ENCODE data around the gene MED26.

The MED26 gene

DNA sequence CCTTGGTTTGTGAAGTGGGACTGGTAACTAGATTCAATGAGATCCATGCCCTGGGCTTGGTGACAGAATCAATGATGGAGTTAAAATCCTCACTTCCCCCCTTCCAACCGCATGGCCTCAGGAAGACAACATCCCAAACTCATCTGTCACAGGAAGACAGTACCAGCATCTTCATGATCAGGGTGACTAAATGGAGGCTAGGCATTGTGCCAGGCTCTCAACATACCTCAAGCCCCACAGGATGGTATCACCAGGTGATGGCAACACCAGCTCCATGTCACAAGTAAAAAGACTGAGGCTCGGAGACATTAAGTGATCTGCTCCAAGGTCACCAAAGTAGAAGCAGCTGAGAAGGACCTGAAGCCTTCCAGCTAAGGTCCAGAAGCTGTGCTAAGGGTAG is 14.2 kb downstream of the MED26 start:
- no peak for TF ChIP-seq ZNF274 (IDR thresholded peaks at IDR 0.05; ENCODE audit: low read depth, low read length)
- no peak overlapping the region for H3K4me3 ChIP-seq (ENCODE audit: low read length)

DNA sequence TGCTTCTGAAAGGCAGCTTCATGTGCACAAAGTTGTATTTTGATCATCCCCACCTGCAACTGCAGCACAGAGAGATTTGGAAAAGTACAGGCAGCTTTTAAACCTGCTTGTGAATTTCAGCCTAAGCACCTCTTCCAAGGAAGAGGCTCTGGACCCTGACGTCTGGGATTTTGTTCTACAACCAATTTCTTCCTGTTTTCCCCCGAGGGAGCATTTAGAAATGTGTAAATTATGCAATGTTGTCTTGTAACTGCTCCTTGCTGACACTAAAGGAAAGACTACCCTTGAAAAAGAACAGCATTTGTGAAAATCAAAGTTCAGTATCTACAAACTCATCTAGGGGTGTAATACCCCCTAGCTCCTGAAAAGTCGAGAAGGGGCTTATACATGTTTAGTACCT is 15.4 kb downstream of the MED26 start:
- H3K4me3 ChIP-seq (ENCODE audit: low read length): no peak overlapping the region
- TF ChIP-seq ZNF274 (IDR thresholded peaks at IDR 0.05; ENCODE audit: low read depth, low read length): no peak

DNA sequence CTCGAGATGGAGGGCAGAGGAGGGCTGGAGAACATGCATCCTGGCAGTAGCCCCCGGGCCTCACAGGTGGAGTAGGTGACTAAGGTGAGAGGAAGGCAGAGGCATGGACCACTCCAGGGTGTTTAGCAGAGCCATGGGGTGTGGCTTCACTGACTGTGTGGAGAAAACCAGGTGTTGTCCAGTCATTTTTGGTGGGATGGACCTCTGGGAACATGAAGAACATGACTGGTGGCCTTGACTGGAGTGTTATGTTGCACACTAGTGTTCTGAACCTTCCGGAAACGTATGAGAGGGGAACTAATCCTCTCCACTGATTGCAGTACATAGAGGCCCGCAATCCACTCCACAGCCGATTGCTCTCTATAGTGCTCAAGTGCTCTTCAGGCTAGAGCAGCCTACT is 16.9 kb downstream of the MED26 start:
- TF ChIP-seq ZNF274 (IDR thresholded peaks at IDR 0.05; ENCODE audit: low read depth, low read length): no peak
- no peak overlapping the region for H3K4me3 ChIP-seq (ENCODE audit: low read length)

GRCh38 chr19:16609511-16610200 is 18.3 kb downstream of the MED26 start:
- TF ChIP-seq ZNF274 (IDR thresholded peaks at IDR 0.05; ENCODE audit: low read depth, low read length): no peak
- H3K4me3 ChIP-seq (ENCODE audit: low read length): no peak overlapping the region

GRCh38 chr19:16608290-16608739 is 19.7 kb downstream of the MED26 start:
- no peak for TF ChIP-seq ZNF274 (IDR thresholded peaks at IDR 0.05; ENCODE audit: low read depth, low read length)
- no peak overlapping the region for H3K4me3 ChIP-seq (ENCODE audit: low read length)

DNA sequence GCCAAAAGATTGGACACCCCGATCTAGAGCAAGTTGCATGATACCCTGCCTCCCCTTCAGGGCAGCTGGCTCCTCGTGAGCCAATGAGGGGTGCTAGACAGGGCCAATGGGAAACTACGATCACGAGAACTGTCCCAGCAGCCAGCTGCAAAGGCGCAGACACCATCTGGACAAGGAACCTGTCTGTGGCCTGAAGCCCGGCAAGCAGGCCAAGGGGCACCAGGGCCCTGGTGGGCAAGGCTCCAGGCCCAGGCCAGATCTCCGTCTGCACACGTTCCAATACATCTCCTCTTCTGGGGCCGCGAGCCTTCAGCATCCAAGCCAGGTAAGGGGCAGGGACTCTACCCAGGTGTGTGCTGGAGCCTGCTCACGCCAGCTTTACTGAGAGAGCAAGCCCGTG is 20.2 kb downstream of the MED26 start:
- TF ChIP-seq ZNF274 (IDR thresholded peaks at IDR 0.05; ENCODE audit: low read depth, low read length): no peak
- no peak overlapping the region for H3K4me3 ChIP-seq (ENCODE audit: low read length)

DNA sequence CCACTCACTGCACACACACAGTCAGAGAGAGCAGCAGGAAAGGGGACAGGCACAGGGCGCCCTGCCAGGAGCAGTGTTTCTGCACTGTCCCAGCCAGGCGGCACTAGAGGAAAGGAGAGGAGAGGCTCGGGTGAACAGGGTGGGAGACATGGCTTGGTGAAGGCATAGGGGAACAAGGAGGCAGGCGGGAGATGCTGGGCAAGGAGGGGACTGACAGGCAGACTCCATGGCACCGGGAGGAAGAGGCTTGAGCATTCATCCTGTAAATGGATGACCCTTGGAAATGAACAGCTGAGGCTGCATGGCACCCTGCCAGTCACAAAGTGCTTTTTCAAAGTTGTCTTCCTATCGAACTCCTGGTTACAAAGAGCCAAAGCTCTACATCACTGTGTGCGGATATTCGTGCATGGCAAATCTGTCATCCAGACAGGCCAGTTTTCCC is 22.4 kb downstream of the MED26 start:
- TF ChIP-seq ZNF274 (IDR thresholded peaks at IDR 0.05; ENCODE audit: low read depth, low read length): no peak
- no peak overlapping the region for H3K4me3 ChIP-seq (ENCODE audit: low read length)

- no peak for TF ChIP-seq ZNF274 (IDR thresholded peaks at IDR 0.05; ENCODE audit: low read depth, low read length)
- H3K4me3 ChIP-seq (ENCODE audit: low read length): no peak overlapping the region
These were observed 22.9 kb downstream of the MED26 start for GRCh38 chr19:16605115-16605514.

DNA sequence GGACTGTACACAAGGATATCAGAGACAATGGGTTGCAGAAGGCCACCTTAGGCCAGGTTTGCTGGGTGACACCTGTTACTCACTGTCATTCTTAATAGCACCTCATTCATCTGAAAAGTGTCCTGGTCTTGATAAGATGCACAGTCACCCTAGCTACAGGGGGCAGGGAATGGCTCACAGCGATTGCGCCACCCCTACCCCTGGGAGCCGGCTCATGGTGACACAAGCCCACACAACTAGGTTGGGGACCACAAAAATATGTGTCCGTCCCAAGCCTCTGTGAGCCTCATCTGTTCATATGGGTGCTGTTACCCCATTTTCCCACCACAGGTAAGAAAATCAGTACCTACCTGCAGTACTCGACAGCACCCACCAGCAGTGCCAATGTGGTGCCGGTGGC is 23.4 kb downstream of the MED26 start:
- H3K4me3 ChIP-seq (ENCODE audit: low read length): no peak overlapping the region
- no peak for TF ChIP-seq ZNF274 (IDR thresholded peaks at IDR 0.05; ENCODE audit: low read depth, low read length)

GRCh38 chr19:16603090-16603489 is 24.9 kb downstream of the MED26 start:
- H3K4me3 ChIP-seq (ENCODE audit: low read length): no peak overlapping the region
- no peak for TF ChIP-seq ZNF274 (IDR thresholded peaks at IDR 0.05; ENCODE audit: low read depth, low read length)

- no peak overlapping the region for H3K4me3 ChIP-seq (ENCODE audit: low read length)
- no peak for TF ChIP-seq ZNF274 (IDR thresholded peaks at IDR 0.05; ENCODE audit: low read depth, low read length)
These were observed 26.5 kb downstream of the MED26 start for GRCh38 chr19:16601378-16602052.

DNA sequence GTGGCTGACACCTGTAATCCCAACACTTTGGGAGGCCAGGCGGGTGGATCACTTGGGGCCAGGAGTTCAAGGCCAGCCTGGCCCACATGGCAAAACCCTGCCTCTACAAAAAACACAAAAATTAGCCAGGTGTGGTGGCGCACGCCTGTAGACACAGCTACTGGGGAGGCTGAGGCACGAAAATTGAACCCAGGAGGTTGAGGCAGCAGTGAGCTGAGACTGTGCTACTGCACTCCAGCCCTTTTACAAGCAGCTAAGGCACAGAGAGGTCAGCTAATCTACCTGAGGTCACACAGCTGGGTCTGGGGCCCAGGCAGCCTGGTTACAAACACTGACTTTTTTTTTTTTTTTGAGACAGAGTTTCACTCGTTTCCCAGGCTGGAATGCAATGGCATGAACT is 27.2 kb downstream of the MED26 start:
- TF ChIP-seq ZNF274 (IDR thresholded peaks at IDR 0.05; ENCODE audit: low read depth, low read length): no peak
- H3K4me3 ChIP-seq (ENCODE audit: low read length): no peak overlapping the region

DNA sequence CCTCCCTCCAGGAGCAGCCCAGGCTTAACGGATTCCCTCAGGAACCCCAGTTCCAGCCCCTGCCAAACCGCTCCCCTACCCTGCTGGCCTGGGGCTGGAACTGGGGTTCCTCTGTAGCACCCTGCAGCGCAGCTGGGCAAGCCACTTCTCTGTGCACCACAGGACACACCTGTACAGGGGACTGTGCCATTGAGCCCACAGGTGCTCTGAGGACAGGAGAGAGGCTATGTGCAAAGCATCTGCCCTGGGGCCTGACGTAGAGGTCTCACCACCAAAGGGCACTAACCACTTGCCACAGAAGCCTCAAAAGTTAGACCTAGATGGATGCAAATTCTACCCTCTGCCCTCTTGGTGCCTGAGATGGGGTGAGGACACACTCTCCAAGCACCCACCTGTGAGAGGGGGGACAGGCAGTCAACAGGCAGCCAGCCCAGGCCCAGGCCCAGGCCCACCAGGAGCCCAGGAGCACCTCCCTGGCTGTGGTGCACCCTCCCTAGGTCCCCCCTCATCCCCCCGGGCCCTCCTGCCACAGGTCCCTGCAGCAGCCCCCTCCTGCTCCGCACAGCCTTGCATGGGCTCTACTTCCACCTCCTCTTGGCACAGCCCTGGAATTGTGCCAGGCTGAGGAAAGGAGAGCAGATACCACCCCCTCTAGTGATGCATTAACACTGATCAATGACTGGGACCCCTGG is 28.2 kb downstream of the MED26 start:
- TF ChIP-seq ZNF274 (IDR thresholded peaks at IDR 0.05; ENCODE audit: low read depth, low read length): no peak
- H3K4me3 ChIP-seq (ENCODE audit: low read length): no peak overlapping the region

- no peak for TF ChIP-seq ZNF274 (IDR thresholded peaks at IDR 0.05; ENCODE audit: low read depth, low read length)
- H3K4me3 ChIP-seq (ENCODE audit: low read length): no peak overlapping the region
These were observed 29.2 kb downstream of the MED26 start for GRCh38 chr19:16598848-16599247.

DNA sequence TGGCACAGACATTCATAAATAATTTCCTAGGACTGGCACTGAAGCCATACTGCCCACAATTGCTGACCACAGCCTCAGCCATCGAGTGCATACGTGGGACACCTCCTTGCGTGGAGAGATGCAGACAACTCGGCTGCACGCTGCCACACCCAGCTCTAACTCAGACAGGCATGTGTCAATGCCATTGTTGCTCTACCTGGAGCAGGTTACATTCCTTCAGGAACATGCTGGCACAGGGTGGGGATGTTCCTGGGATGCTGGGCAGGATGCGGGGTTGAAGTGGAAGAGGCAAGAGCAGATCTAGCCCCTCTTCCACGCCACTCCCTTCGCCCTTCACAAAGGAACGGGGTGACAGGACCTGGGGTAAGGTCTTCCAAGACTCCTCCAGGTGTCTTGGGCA is 31.6 kb downstream of the MED26 start:
- H3K4me3 ChIP-seq (ENCODE audit: low read length): no peak overlapping the region
- TF ChIP-seq ZNF274 (IDR thresholded peaks at IDR 0.05; ENCODE audit: low read depth, low read length): no peak
